K562 (cell line): Measurements from ENCODE around the gene CENPB. TPM values are rescaled to one million over a fixed set of nuclear protein-coding genes. Genes with fewer than 3 reads are reported as not detected.

Experiments used
- ATAC-seq: fragments of 200-7000 bp; cut with Tn5 transposase; 3 replicates; pipeline ENCODE4 v1.9.1; 2020; ENCODE audit warnings: moderate library complexity
- BruUV-seq: library from RNA; stranded (reverse); fragments of 400-500 nt; replicated peaks from 2 replicates; lab custom pipeline; 2021; lab: Mats Ljungman, UMichigan
- CTCF ChIA-PET: fragments of 300-600 bp; formaldehyde crosslinking; extraction: SDS; loops from one replicate; lab custom pipeline; 2021; ENCODE audit warnings: low intra/inter-chr PET ratio; lab: Yijun Ruan, JAX
- POLR2A ChIA-PET: fragments of 300-600, 350-650 bp; sonication (Branson Sonifier 250); formaldehyde crosslinking; extraction: SDS; loops from one replicate; lab custom pipeline; 2021; ENCODE audit warnings: antibody characterized with exemption, inconsistent platforms; lab: Yijun Ruan, JAX
- DNase-seq, 4 experiments: peaks; one replicate each; pipeline versions ENCODE4 v3.0.0 to v3.0.0-alpha.2; 2011 to 2018; ENCODE audit warnings: low spot score in 3 of 4, mixed read lengths in 3 of 4; ENCODE audit errors: extremely low read depth in 1 of 4
- FAIRE-seq: peaks from 2 replicates; lab custom pipeline; 2011; peaks lifted over from hg19 to GRCh38; lab: Jason Lieb, UNC
- H2AFZ ChIP-seq: 2 replicates; pipeline ENCODE4 v1.6.0; 2011; ENCODE audit warnings: low read depth, low read length, control low read depth, inconsistent platforms
- H3K27ac ChIP-seq: fragments of 200-600 bp; 3 replicates; pipeline ENCODE4 v1.8.0; 2011; ENCODE audit warnings: low read depth, mild to moderate bottlenecking, control low read depth, inconsistent platforms, low read length, moderate library complexity, mixed read lengths; ENCODE audit errors: extremely low read depth
- H3K27me3 ChIP-seq, 2 experiments: fragments of 300-600 bp in 1 of 2; 2 replicates in 1 of 2; 3 replicates in 1 of 2; pipeline versions ENCODE4 v1.6.0 to v1.8.0; 2011; ENCODE audit warnings: inconsistent platforms in 2 of 2, low read length in 2 of 2, mild to moderate bottlenecking in 1 of 2, mixed read lengths in 1 of 2, moderate library complexity in 1 of 2; ENCODE audit not compliant: control insufficient read depth in 2 of 2, insufficient read depth in 2 of 2
- H3K36me3 ChIP-seq: fragments of 300-600 bp; 3 replicates; pipeline ENCODE4 v1.8.0; 2011; ENCODE audit warnings: mild to moderate bottlenecking, low read length, inconsistent platforms; ENCODE audit not compliant: control insufficient read depth, insufficient read depth
- H3K4me1 ChIP-seq, 2 experiments: fragments of 200-600 bp in 1 of 2; replicated peaks in 1 of 2; 2 replicates in 1 of 2; 3 replicates in 1 of 2; pipeline versions ENCODE4 v1.5.1 to v1.8.0; 2011; ENCODE audit warnings: inconsistent platforms in 2 of 2, low read length in 2 of 2, mild to moderate bottlenecking in 1 of 2, mixed read lengths in 1 of 2, moderate library complexity in 1 of 2; ENCODE audit not compliant: control insufficient read depth in 2 of 2, insufficient read depth in 2 of 2
- H3K4me2 ChIP-seq: 2 replicates; pipeline ENCODE4 v1.6.1; 2011; ENCODE audit warnings: low read length, control low read depth, inconsistent platforms, mixed read lengths; ENCODE audit not compliant: insufficient read depth
- H3K4me3 ChIP-seq: fragments of 200-600 bp; sonication (generic), shearing (Covaris generic); 2 replicates; pipeline ENCODE4 v1.5.1; 2016; ENCODE audit warnings: control low read depth, inconsistent platforms
- H3K79me2 ChIP-seq: fragments of 200-600 bp; 3 replicates; pipeline ENCODE4 v1.8.0; 2011; ENCODE audit warnings: low read length, inconsistent platforms; ENCODE audit not compliant: control insufficient read depth, insufficient read depth
- H3K9ac ChIP-seq, 2 experiments: 2 replicates each; pipeline versions ENCODE4 v1.6.0 to v1.6.1; 2011; ENCODE audit warnings: low read depth in 2 of 2, low read length in 2 of 2, control low read depth in 1 of 2, inconsistent platforms in 1 of 2, mild to moderate bottlenecking in 1 of 2, mixed read lengths in 1 of 2; ENCODE audit not compliant: insufficient read depth in 1 of 2
- H3K9me1 ChIP-seq: one replicate; pipeline ENCODE4 v1.6.0; 2011; ENCODE audit warnings: inconsistent platforms, mild to moderate bottlenecking, low read length, moderate library complexity; ENCODE audit not compliant: control insufficient read depth, insufficient read depth
- H3K9me3 ChIP-seq: replicated peaks from 2 replicates; pipeline ENCODE4 v1.5.1; 2011; ENCODE audit warnings: low read depth, low read length, inconsistent platforms; ENCODE audit not compliant: control insufficient read depth, insufficient read depth
- H4K20me1 ChIP-seq: replicated peaks from 2 replicates; pipeline ENCODE4 v1.6.1; 2011; ENCODE audit warnings: low read length, inconsistent platforms, mixed read lengths; ENCODE audit not compliant: control insufficient read depth, insufficient read depth
- BCOR ChIP-seq: fragments of 450-650 bp; IDR thresholded peaks from 2 replicates; pipeline ENCODE4 v1.6.1; 2016
- JUNB ChIP-seq: fragments of 450-650 bp; formaldehyde crosslinking; conservative IDR thresholded peaks from 2 replicates; pipeline ENCODE4 v1.4.0; 2020; ENCODE audit warnings: mild to moderate bottlenecking
- LEF1 ChIP-seq: fragments of 450-650 bp; IDR thresholded peaks from 2 replicates; pipeline ENCODE4 v1.6.1; 2016; ENCODE audit warnings: mild to moderate bottlenecking
- MAFF ChIP-seq: IDR thresholded peaks from 2 replicates; pipeline ENCODE4 v1.6.1; 2012; ENCODE audit warnings: low read length, improper control_type of control experiment
- MTA2 ChIP-seq: fragments of 450-650 bp; IDR thresholded peaks from 2 replicates; pipeline ENCODE4 v1.6.1; 2016; ENCODE audit warnings: low read depth
- RAD51 ChIP-seq: fragments of 450-650 bp; IDR thresholded peaks from 2 replicates; pipeline ENCODE4 v1.7.1; 2016; ENCODE audit warnings: low read depth, mild to moderate bottlenecking, borderline replicate concordance
- RBM25 ChIP-seq: fragments of 200-400 bp; formaldehyde crosslinking; IDR thresholded peaks from 2 replicates; pipeline ENCODE4 v1.6.1; 2018; ENCODE audit warnings: low read length, low read depth, moderate library complexity; ENCODE audit not compliant: severe bottlenecking
- SMARCA4 ChIP-seq: fragments of 450-650 bp; IDR thresholded peaks from 2 replicates; pipeline ENCODE4 v1.6.1; 2016
- TSC22D4 ChIP-seq: fragments of 450-650 bp; IDR thresholded peaks from 2 replicates; pipeline ENCODE4 v1.6.1; 2016; ENCODE audit warnings: missing genetic modification characterization, missing biosample characterization, control low read depth
- ZNF146 ChIP-seq: IDR thresholded peaks from one replicate; pipeline ENCODE4 v1.6.1; 2018; ENCODE audit warnings: missing compliant biosample characterization; ENCODE audit not compliant: unreplicated experiment
- ZNF584 ChIP-seq: fragments of 200-800 bp; sonication (Bioruptor generic); IDR thresholded peaks from 2 replicates; pipeline ENCODE4 v1.6.1; 2016; ENCODE audit warnings: low read depth, mild to moderate bottlenecking, missing genetic modification characterization, missing compliant biosample characterization
- ZNF699 ChIP-seq: fragments of 250-450 bp; sonication (Bioruptor Pico); IDR thresholded peaks from 2 replicates; pipeline ENCODE4 v1.8.0; 2021; ENCODE audit warnings: mild to moderate bottlenecking, moderate library complexity; ENCODE audit not compliant: insufficient replicate concordance
- ZNF717 ChIP-seq: fragments of 250-450 bp; sonication (Bioruptor Pico); IDR thresholded peaks from 2 replicates; pipeline ENCODE4 v1.5.0; 2021
- ZNF764 ChIP-seq: fragments of 250-450 bp; sonication (Bioruptor Pico); IDR thresholded peaks from 2 replicates; pipeline ENCODE4 v1.4.0; 2020; ENCODE audit warnings: low read depth, mild to moderate bottlenecking, moderate library complexity
- WGBS: fragments of 100-300 bp; shearing (Covaris generic); methylation state at CpG from one replicate; pipeline ENCODE4 v1.1.6; 2016; ENCODE audit warnings: low coverage, mixed read lengths; ENCODE audit not compliant: insufficient coverage; ENCODE audit errors: missing lambda C conversion rate; 5-methylcytosine and 5-hydroxymethylcytosine counted together
- in situ Hi-C: fragments of 300-500 bp; cut with MboI; formaldehyde crosslinking; loops from 4 replicates; pipeline ENCODE4 v1.15.0; 2018; ENCODE audit warnings: inconsistent platforms, mixed read lengths
- intact Hi-C: fragments of 100-400 bp; cut with micrococcal nuclease; formaldehyde crosslinking; loops from 2 replicates; pipeline ENCODE4 v1.14.2; 2022
- polyA plus RNA-seq, 8 experiments: library from polyadenylated mRNA; depleted of rRNA in 4 of 8; stranded (reverse) in 5 of 8; unstranded in 3 of 8; fragments of >200 nt; fragmentation: Nextera tagmentation in 2 of 8; fragmentation: Illumina TruSeq in 1 of 8; extraction: Ambion mirVana in 2 of 8; extraction: Trizol in 1 of 8; gene quantifications; 2 replicates each; pipeline versions ENCODE4 v1.2.1 to v1.2.3, GENCODE V29; 2011 to 2014; ENCODE audit warnings: inconsistent platforms in 1 of 8, missing spikeins in 1 of 8
- total RNA-seq, 7 experiments: library from RNA; depleted of rRNA in 6 of 7; stranded (reverse); fragments of >200 nt in 6 of 7; fragmentation: Illumina TruSeq in 2 of 7; extraction: Trizol in 2 of 7; gene quantifications; 2 replicates each; pipeline versions ENCODE4 v1.2.1 to v1.2.3, GENCODE V29; 2011 to 2021; ENCODE audit warnings: low replicate concordance in 1 of 7
- TF ChIP-seq, protein P1 (sequence below): sonication (generic); formaldehyde crosslinking; IDR thresholded peaks from 2 replicates; pipeline ENCODE4 v1.8.1; 2023; ENCODE audit warnings: missing genetic modification reagents, mild to moderate bottlenecking, borderline replicate concordance

CENPB gene
- total and polyA plus RNA-seq, 9 of the 15 experiments (the other 6 are each of a cell fraction or from before 2014, with no cell fraction given): 0.17 to 70.8 (median 24.9) TPM

DNA sequence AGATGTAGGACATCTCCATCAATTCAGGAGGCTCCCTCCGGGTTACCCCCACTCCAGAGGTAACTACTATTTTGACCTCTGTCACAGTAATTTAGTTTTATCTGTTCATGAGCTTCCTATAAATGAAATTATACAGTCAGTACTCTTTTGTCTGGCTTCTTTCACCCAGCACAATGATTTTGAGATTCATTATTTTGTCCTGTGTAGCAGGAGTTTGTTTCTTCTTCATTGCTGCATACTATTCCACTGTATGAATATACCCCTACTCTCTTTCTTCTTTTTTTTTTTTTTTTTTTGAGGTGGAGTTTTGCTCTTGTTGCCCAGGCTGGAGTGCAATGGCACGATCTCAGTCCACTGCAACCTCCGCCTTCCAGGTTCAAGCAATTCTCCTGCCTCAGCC lies 22.0 kb upstream of the CENPB start:
- CTCF ChIA-PET: no interaction called here
- no TSS peak for BruUV-seq

GRCh38 chr20:3804781-3805180 lies 18.2 kb upstream of the CENPB start:
- Histone ChIP-seq H3K27ac (no peak overlapping the region), H2AFZ (no peak overlapping the region), H3K27me3 (no peaks in the 10 kb centered on the region), H3K79me2 (no peaks in the 10 kb centered on the region), H3K9me1 (no peaks in the 10 kb centered on the region), H4K20me1 (no peaks in the 10 kb centered on the region), H3K4me3 (no peak overlapping the region), H3K9ac (peak overlapping the region in 1 of 2 experiments; percentile 35; a peak in 1 of 4 replicates), H3K9me3 (no peaks in the 10 kb centered on the region), H3K4me1 (peaks cover 8 to 28% of the 10 kb centered on the region in 2 experiments; a peak in 4 of 5 replicates), H3K36me3 (peaks cover 59% of the 10 kb centered on the region; the same call in 2 of the 3 replicates), H3K4me2 (no peak overlapping the region)
- 86% methylated on average over 2 of the region's 11 CpGs for WGBS
- TF ChIP-seq MTA2 (no peak), ZNF699 (CRISPR knock-in tag) (no peak), ZNF717 (CRISPR knock-in tag) (no peak), SMARCA4 (no peak), RAD51 (no peak), ZNF764 (no peak), JUNB (CRISPR knock-in tag) (no peak), TSC22D4 (no peak)
- TF ChIP-seq, protein P1, sequence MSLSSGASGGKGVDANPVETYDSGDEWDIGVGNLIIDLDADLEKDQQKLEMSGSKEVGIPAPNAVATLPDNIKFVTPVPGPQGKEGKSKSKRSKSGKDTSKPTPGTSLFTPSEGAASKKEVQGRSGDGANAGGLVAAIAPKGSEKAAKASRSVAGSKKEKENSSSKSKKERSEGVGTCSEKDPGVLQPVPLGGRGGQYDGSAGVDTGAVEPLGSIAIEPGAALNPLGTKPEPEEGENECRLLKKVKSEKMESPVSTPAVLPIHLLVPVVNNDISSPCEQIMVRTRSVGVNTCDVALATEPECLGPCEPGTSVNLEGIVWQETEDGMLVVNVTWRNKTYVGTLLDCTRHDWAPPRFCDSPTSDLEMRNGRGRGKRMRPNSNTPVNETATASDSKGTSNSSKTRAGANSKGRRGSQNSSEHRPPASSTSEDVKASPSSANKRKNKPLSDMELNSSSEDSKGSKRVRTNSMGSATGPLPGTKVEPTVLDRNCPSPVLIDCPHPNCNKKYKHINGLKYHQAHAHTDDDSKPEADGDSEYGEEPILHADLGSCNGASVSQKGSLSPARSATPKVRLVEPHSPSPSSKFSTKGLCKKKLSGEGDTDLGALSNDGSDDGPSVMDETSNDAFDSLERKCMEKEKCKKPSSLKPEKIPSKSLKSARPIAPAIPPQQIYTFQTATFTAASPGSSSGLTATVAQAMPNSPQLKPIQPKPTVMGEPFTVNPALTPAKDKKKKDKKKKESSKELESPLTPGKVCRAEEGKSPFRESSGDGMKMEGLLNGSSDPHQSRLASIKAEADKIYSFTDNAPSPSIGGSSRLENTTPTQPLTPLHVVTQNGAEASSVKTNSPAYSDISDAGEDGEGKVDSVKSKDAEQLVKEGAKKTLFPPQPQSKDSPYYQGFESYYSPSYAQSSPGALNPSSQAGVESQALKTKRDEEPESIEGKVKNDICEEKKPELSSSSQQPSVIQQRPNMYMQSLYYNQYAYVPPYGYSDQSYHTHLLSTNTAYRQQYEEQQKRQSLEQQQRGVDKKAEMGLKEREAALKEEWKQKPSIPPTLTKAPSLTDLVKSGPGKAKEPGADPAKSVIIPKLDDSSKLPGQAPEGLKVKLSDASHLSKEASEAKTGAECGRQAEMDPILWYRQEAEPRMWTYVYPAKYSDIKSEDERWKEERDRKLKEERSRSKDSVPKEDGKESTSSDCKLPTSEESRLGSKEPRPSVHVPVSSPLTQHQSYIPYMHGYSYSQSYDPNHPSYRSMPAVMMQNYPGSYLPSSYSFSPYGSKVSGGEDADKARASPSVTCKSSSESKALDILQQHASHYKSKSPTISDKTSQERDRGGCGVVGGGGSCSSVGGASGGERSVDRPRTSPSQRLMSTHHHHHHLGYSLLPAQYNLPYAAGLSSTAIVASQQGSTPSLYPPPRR: no peak
- CTCF ChIA-PET: no interaction called here
- DNase-seq (no peak), ATAC-seq (no peak), FAIRE-seq (no peak)
- in situ Hi-C loops: no loop called here
- intact Hi-C loops: no loop called here
- POLR2A ChIA-PET: interaction anchor here (0.6 to 1.0 kb wide), 3 partner anchors 10 to 1820 kb away, joined by 3 read pairs; no protein-coding TSS in a partner anchor
- no TSS peak for BruUV-seq

More for the DNA sequence above, 22.0 kb upstream of the CENPB start:
- H3K4me1 ChIP-seq: peaks cover 20 to 23% of the 10 kb centered on the region in 2 experiments
- TF ChIP-seq MAFF: no peak
- no peak for TF ChIP-seq ZNF584 (CRISPR knock-in tag)
- no peak for TF ChIP-seq LEF1
- TF ChIP-seq BCOR: peak; percentile 62; the same call in 1 of the 2 replicates
- peak; percentile 93 for TF ChIP-seq ZNF146 (CRISPR knock-in tag)
- TF ChIP-seq RBM25: peak; percentile 70
- TF ChIP-seq, all 486 proteins: peak for 3
- H4K20me1 ChIP-seq: no peaks in the 10 kb centered on the region
- peaks cover 24% of the 10 kb centered on the region; the same call in 2 of the 3 replicates for H3K36me3 ChIP-seq
- H3K4me3 ChIP-seq: no peak overlapping the region
- H3K27ac ChIP-seq: no peak overlapping the region
- no peak overlapping the region for H3K9ac ChIP-seq
- POLR2A ChIA-PET: no interaction called here
- no peak for FAIRE-seq
- ATAC-seq: no peak
- H3K9me1 ChIP-seq: no peaks in the 10 kb centered on the region
- no peaks in the 10 kb centered on the region for H3K9me3 ChIP-seq
- intact Hi-C loops (no loop called here), in situ Hi-C loops (no loop called here)
- H3K79me2 ChIP-seq: no peaks in the 10 kb centered on the region
- no peaks in the 10 kb centered on the region for H3K27me3 ChIP-seq
- no peak for DNase-seq
- WGBS: 80% methylated on average over 1 of the region's 3 CpGs
- H3K4me2 ChIP-seq: no peak overlapping the region
- H2AFZ ChIP-seq: no peak overlapping the region
